GM18526 (cell line): ENCODE results near the gene CTNNBL1.

Experiments used
- POLR2A ChIP-seq: IDR thresholded peaks from 3 replicates; pipeline ENCODE4 v1.6.1; 2011; ENCODE audit not compliant: insufficient read length; ENCODE audit errors: extremely low read depth

The CTNNBL1 gene

GRCh38 chr20:37693635-37694626 lies at the start of gene CTNNBL1:
TSS of gene CTNNBL1 (plus strand) at chr20:37694030. CDS start at chr20:37694123, 93 bp downstream.
- peak; percentile 73 for TF ChIP-seq POLR2A

GRCh38 chr20:37644605-37645004 lies 49.2 kb upstream of the CTNNBL1 start:
- TF ChIP-seq POLR2A = no peak

GRCh38 chr20:37647946-37648345 lies 45.9 kb upstream of the CTNNBL1 start:
- no peak for TF ChIP-seq POLR2A

GRCh38 chr20:37649017-37649416 lies 44.8 kb upstream of the CTNNBL1 start:
- no peak for TF ChIP-seq POLR2A

GRCh38 chr20:37649676-37650370 lies 44.0 kb upstream of the CTNNBL1 start:
- no peak for TF ChIP-seq POLR2A

GRCh38 chr20:37650661-37651060 lies 43.2 kb upstream of the CTNNBL1 start:
- TF ChIP-seq POLR2A = no peak

- no peak for TF ChIP-seq POLR2A
Observed at GRCh38 chr20:37651932-37652331, 41.9 kb upstream of the CTNNBL1 start.

- TF ChIP-seq POLR2A = no peak
Observed at GRCh38 chr20:37656945-37657344, 36.9 kb upstream of the CTNNBL1 start.

- TF ChIP-seq POLR2A = no peak
Observed at GRCh38 chr20:37657924-37658804, 35.7 kb upstream of the CTNNBL1 start.

- no peak for TF ChIP-seq POLR2A
Observed at GRCh38 chr20:37661519-37661918, 32.3 kb upstream of the CTNNBL1 start.

GRCh38 chr20:37662308-37662707 lies 31.5 kb upstream of the CTNNBL1 start:
- no peak for TF ChIP-seq POLR2A

GRCh38 chr20:37668166-37668565 lies 25.7 kb upstream of the CTNNBL1 start:
- no peak for TF ChIP-seq POLR2A

- TF ChIP-seq POLR2A = no peak
Observed at GRCh38 chr20:37669062-37669772, 24.6 kb upstream of the CTNNBL1 start.

- TF ChIP-seq POLR2A = no peak
Observed at GRCh38 chr20:37669773-37670236, 24.0 kb upstream of the CTNNBL1 start.
